ENCODE data around the gene ARHGAP10.

ARHGAP10 gene

GRCh38 chr4:148023512-148024181, 291.8 kb downstream of the ARHGAP10 start:
- no peak overlapping the region for H3K4me3 ChIP-seq (ENCODE audit: low read depth, low read length)
- no peak for DNase-seq (ENCODE audit: low read depth)
- TF ChIP-seq, protein P1, sequence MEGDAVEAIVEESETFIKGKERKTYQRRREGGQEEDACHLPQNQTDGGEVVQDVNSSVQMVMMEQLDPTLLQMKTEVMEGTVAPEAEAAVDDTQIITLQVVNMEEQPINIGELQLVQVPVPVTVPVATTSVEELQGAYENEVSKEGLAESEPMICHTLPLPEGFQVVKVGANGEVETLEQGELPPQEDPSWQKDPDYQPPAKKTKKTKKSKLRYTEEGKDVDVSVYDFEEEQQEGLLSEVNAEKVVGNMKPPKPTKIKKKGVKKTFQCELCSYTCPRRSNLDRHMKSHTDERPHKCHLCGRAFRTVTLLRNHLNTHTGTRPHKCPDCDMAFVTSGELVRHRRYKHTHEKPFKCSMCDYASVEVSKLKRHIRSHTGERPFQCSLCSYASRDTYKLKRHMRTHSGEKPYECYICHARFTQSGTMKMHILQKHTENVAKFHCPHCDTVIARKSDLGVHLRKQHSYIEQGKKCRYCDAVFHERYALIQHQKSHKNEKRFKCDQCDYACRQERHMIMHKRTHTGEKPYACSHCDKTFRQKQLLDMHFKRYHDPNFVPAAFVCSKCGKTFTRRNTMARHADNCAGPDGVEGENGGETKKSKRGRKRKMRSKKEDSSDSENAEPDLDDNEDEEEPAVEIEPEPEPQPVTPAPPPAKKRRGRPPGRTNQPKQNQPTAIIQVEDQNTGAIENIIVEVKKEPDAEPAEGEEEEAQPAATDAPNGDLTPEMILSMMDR (conservative IDR thresholded peaks at IDR 0.05; ENCODE audit: low read depth, low read length): no peak

DNA sequence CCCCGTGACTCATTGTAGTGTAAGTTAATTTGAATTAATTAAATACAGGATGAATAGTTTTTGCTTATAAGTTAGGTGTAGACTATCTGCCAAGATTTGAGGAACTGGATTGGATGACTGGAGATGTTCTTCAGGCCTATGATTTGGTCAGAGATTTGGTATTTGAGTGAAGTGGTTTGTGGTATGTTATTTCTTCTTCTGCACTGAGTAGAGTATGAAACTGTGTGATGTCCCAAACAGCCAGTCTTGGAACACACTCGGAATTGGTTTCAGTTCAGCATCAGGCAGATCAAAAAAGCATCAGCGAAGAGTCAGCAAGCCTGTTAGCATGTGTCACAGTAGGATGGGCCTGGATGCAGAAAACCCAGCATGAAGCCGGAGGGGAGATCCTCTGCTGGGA, 294.1 kb downstream of the ARHGAP10 start:
- DNase-seq (ENCODE audit: low read depth): peak; percentile 94
- peak overlapping the region; percentile 23 for H3K4me3 ChIP-seq (ENCODE audit: low read depth, low read length)
- TF ChIP-seq, protein P1 (conservative IDR thresholded peaks at IDR 0.05; ENCODE audit: low read depth, low read length): no peak

- H3K4me3 ChIP-seq (ENCODE audit: low read depth, low read length): no peak overlapping the region
- DNase-seq (ENCODE audit: low read depth): no peak
- TF ChIP-seq, protein P1 (conservative IDR thresholded peaks at IDR 0.05; ENCODE audit: low read depth, low read length): no peak
Measured at GRCh38 chr4:148027201-148027600, 295.3 kb downstream of the ARHGAP10 start.

GRCh38 chr4:148029781-148030180, 297.9 kb downstream of the ARHGAP10 start:
- no peak overlapping the region for H3K4me3 ChIP-seq (ENCODE audit: low read depth, low read length)
- TF ChIP-seq, protein P1 (conservative IDR thresholded peaks at IDR 0.05; ENCODE audit: low read depth, low read length): no peak
- DNase-seq (ENCODE audit: low read depth): no peak

GRCh38 chr4:148030193-148030873, 298.4 kb downstream of the ARHGAP10 start:
- TF ChIP-seq, protein P1 (conservative IDR thresholded peaks at IDR 0.05; ENCODE audit: low read depth, low read length): no peak
- H3K4me3 ChIP-seq (ENCODE audit: low read depth, low read length): no peak overlapping the region
- DNase-seq (ENCODE audit: low read depth): peak; percentile 76

- no peak for DNase-seq (ENCODE audit: low read depth)
- TF ChIP-seq, protein P1 (conservative IDR thresholded peaks at IDR 0.05; ENCODE audit: low read depth, low read length): no peak
- no peak overlapping the region for H3K4me3 ChIP-seq (ENCODE audit: low read depth, low read length)
Measured at GRCh38 chr4:148034813-148035212, 302.9 kb downstream of the ARHGAP10 start.

All from choroid plexus epithelial cell (primary cell).